PC-3 (cell line): ENCODE results near the gene BCAS3. TPM values are rescaled to one million over a fixed set of nuclear protein-coding genes. Genes with fewer than 3 reads are reported as not detected.

Experiments used
- ATAC-seq: fragments of 200-7000 bp; cut with Tn5 transposase; 2 replicates; pipeline ENCODE4 v1.9.1; 2020; ENCODE audit warnings: mild to moderate bottlenecking, moderate library complexity
- BruUV-seq: library from RNA; stranded (reverse); fragments of 400-500 nt; replicated peaks from 2 replicates; lab custom pipeline; 2021; lab: Mats Ljungman, UMichigan
- CTCF ChIA-PET: fragments of 300-600 bp; sonication (Branson Sonifier 250); formaldehyde crosslinking; loops from one replicate; lab custom pipeline; 2022; ENCODE audit warnings: antibody characterized with exemption; lab: Charles Lee
- POLR2A ChIA-PET: fragments of 300-600 bp; sonication (Branson Sonifier 250); formaldehyde crosslinking; loops from one replicate; lab custom pipeline; 2022; ENCODE audit warnings: antibody characterized with exemption; ENCODE audit not compliant: unreplicated experiment; lab: Charles Lee
- DNase-seq: peaks from one replicate; pipeline ENCODE4 v3.0.0-alpha.2; 2015
- H2AFZ ChIP-seq: fragments of 300-600 bp; sonication (generic); 2 replicates; pipeline ENCODE4 v1.6.0; 2016; ENCODE audit warnings: antibody characterized with exemption, low read length
- H3F3A ChIP-seq: fragments of 300-600 bp; sonication (generic); one replicate; pipeline ENCODE4 v1.6.0; 2017; ENCODE audit warnings: antibody characterized with exemption, low read length, control low read depth, mild to moderate bottlenecking; ENCODE audit not compliant: unreplicated experiment
- H3K27ac ChIP-seq: fragments of 300-600 bp; sonication (generic); 2 replicates; pipeline ENCODE4 v1.5.1; 2016; ENCODE audit warnings: mild to moderate bottlenecking, low read length
- H3K27me3 ChIP-seq: fragments of 300-600 bp; sonication (generic); 2 replicates; pipeline ENCODE4 v1.6.1; 2016; ENCODE audit warnings: low read length, mixed read lengths
- H3K36me3 ChIP-seq: fragments of 300-600 bp; sonication (generic); 2 replicates; pipeline ENCODE4 v1.6.1; 2016; ENCODE audit warnings: low read depth, mixed run types, low read length, mixed read lengths
- H3K4me1 ChIP-seq: fragments of 300-600 bp; sonication (generic); 2 replicates; pipeline ENCODE4 v1.5.1; 2016; ENCODE audit warnings: low read length; ENCODE audit not compliant: insufficient read depth
- H3K4me2 ChIP-seq: fragments of 300-600 bp; sonication (generic); 2 replicates; pipeline ENCODE4 v1.6.0; 2016; ENCODE audit warnings: low read length
- H3K4me3 ChIP-seq: fragments of 300-600 bp; sonication (generic); 2 replicates; pipeline ENCODE4 v1.5.1; 2016; ENCODE audit warnings: mild to moderate bottlenecking, low read length, mixed read lengths
- H3K79me2 ChIP-seq: fragments of 300-600 bp; sonication (generic); 2 replicates; pipeline ENCODE4 v1.6.1; 2017; ENCODE audit warnings: low read length, mixed read lengths
- H3K9ac ChIP-seq: fragments of 300-600 bp; sonication (generic); 2 replicates; pipeline ENCODE4 v1.6.0; 2016; ENCODE audit warnings: mild to moderate bottlenecking, low read length
- H3K9me2 ChIP-seq: fragments of 300-600 bp; sonication (generic); replicated peaks from 2 replicates; pipeline ENCODE4 v1.6.1; 2016; ENCODE audit warnings: mixed run types, low read length, mixed read lengths
- H3K9me3 ChIP-seq: fragments of 300-600 bp; sonication (generic); 2 replicates; pipeline ENCODE4 v1.6.1; 2016; ENCODE audit warnings: low read length, mixed read lengths
- H4K20me1 ChIP-seq: fragments of 300-600 bp; sonication (generic); 2 replicates; pipeline ENCODE4 v1.6.1; 2016; ENCODE audit warnings: low read length, mixed read lengths
- CTCF ChIP-seq: fragments of 300-600 bp; sonication (generic); conservative IDR thresholded peaks from 2 replicates; pipeline ENCODE4 v1.5.1; 2017; ENCODE audit warnings: antibody characterized with exemption, low read depth, mild to moderate bottlenecking, low read length
- EZH2 ChIP-seq: fragments of 300-600 bp; sonication (generic); IDR thresholded peaks from one replicate; pipeline ENCODE4 v1.6.1; 2017; ENCODE audit warnings: antibody characterized with exemption, mild to moderate bottlenecking, low read length; ENCODE audit not compliant: unreplicated experiment
- EZH2phosphoT487 ChIP-seq: fragments of 300-600 bp; sonication (generic); IDR thresholded peaks from 2 replicates; pipeline ENCODE4 v1.6.1; 2018; ENCODE audit warnings: mild to moderate bottlenecking, antibody characterized with exemption, low read length, borderline replicate concordance
- intact Hi-C: fragments of 100-400 bp; cut with micrococcal nuclease; formaldehyde crosslinking; loops from 2 replicates; pipeline ENCODE4 v1.9.0; 2023
- total RNA-seq: library from RNA; depleted of rRNA; stranded (reverse); fragments of >200 nt; gene quantifications from 2 replicates; pipeline ENCODE4 v1.2.3, GENCODE V29; 2014

Gene BCAS3
- total RNA-seq, 1 experiment from 2014 or later, result 25.9 TPM

- H3K36me3 ChIP-seq, result no peaks in the 10 kb centered on the region
- no peak within 1 kb of the TSS for H3K27ac ChIP-seq
- CTCF ChIA-PET, result interaction anchor here (0.6 to 1.0 kb wide), 2 partner anchors 10 to 13 kb away, joined by 3 to 7 read pairs; no protein-coding TSS in a partner anchor
- ATAC-seq (peak; percentile 68), DNase-seq (peak; percentile 85)
- POLR2A ChIA-PET, result interaction anchor here (0.6 to 0.8 kb wide), 4 partner anchors 61 to 295 kb away, joined by 3 to 5 read pairs (median 4); no protein-coding TSS in a partner anchor
- H3K9me2 ChIP-seq, result no peaks in the 10 kb centered on the region
- H3F3A ChIP-seq, result no peaks in the 10 kb centered on the region
- TF ChIP-seq EZH2 (no peak), CTCF (0 out of 2 replicates have a peak, but pooled peaks have one; percentile 12), EZH2phosphoT487 (no peak)
- no peaks in the 10 kb centered on the region for H3K27me3 ChIP-seq
- no peaks in the 10 kb centered on the region for H4K20me1 ChIP-seq
- H3K4me3 ChIP-seq, result peak within 1 kb of the TSS; percentile 72
- peaks cover 20% of the 10 kb centered on the region for H3K4me1 ChIP-seq
- no peaks in the 10 kb centered on the region for H3K9me3 ChIP-seq
- BruUV-seq, result no TSS peak
- H3K9ac ChIP-seq, result peak within 1 kb of the TSS; percentile 70
- peak within 1 kb of the TSS; percentile 90 for H2AFZ ChIP-seq
- H3K4me2 ChIP-seq, result peak within 1 kb of the TSS; percentile 98
- intact Hi-C loops, result loop anchor here (2.0 to 5.0 kb wide), 4 partner anchors 42 to 429 kb away; no protein-coding TSS in a partner anchor
- peaks cover 20% of the 10 kb centered on the region for H3K79me2 ChIP-seq
Measured at GRCh38 chr17:61399131-61400065, 721.7 kb downstream of the BCAS3 start, which contains the start of gene TBX2. Gene TBX2, plus strand, starts transcription at chr17:61399843. Its CDS starts 334 bp downstream, at chr17:61400177.

- Histone ChIP-seq H3K27ac (no peak overlapping the region), H3K36me3 (no peaks in the 10 kb centered on the region), H3K9me3 (no peaks in the 10 kb centered on the region), H3K4me3 (peak overlapping the region; percentile 72), H2AFZ (peak overlapping the region; percentile 70), H4K20me1 (no peaks in the 10 kb centered on the region), H3K4me1 (peaks cover 20% of the 10 kb centered on the region), H3F3A (no peaks in the 10 kb centered on the region), H3K79me2 (peaks cover 20% of the 10 kb centered on the region), H3K9ac (peak overlapping the region; percentile 26; the same call in 1 of the 2 replicates), H3K9me2 (no peaks in the 10 kb centered on the region), H3K27me3 (no peaks in the 10 kb centered on the region), H3K4me2 (peak overlapping the region; percentile 98)
- TF ChIP-seq EZH2 (no peak), EZH2phosphoT487 (no peak), CTCF (no peak)
- BruUV-seq, result no TSS peak
- intact Hi-C loops, result loop anchor here (2.0 kb wide), 1 partner anchor 429 kb away; no protein-coding TSS in a partner anchor
- DNase-seq (peak; percentile 59), ATAC-seq (peak; percentile 18)
- ChIA-PET POLR2A (interaction anchor here (0.6 to 0.8 kb wide), 4 partner anchors 62 to 296 kb away, joined by 3 to 5 read pairs (median 4); no protein-coding TSS in a partner anchor), CTCF (interaction anchor here (0.6 to 1.0 kb wide), 2 partner anchors 9 to 12 kb away, joined by 3 to 7 read pairs; no protein-coding TSS in a partner anchor)
Measured at GRCh38 chr17:61400066-61400716, 722.5 kb downstream of the BCAS3 start.
